Aorta (tissue), 5 donors: ENCODE results near the gene HS6ST2. TPM values are rescaled to one million over a fixed set of nuclear protein-coding genes. Genes with fewer than 3 reads are reported as not detected.

Experiments used
- ATAC-seq: fragments of 200-7000 bp; cut with Tn5 transposase; one replicate; pipeline ENCODE4 v1.9.1; 2022; ENCODE audit warnings: moderate library complexity; ENCODE audit not compliant: low FRiP score
- DNase-seq, 2 donors: peaks; one replicate each; pipeline ENCODE4 v3.0.0-alpha.2; 2020
- H3K27ac ChIP-seq, 2 donors: one replicate each; pipeline ENCODE4 v1.5.1; 2013; ENCODE audit warnings: low read length in 2 of 2, mild to moderate bottlenecking in 2 of 2, moderate library complexity in 2 of 2, control low read depth in 1 of 2, inconsistent platforms in 1 of 2, low read depth in 1 of 2
- H3K27me3 ChIP-seq, 2 donors: one replicate each; pipeline ENCODE4 v1.6.1; 2013; ENCODE audit warnings: control low read depth in 1 of 2, low read length in 1 of 2, mild to moderate bottlenecking in 1 of 2, moderate library complexity in 1 of 2; ENCODE audit not compliant: insufficient read depth in 2 of 2, control insufficient read depth in 1 of 2
- H3K36me3 ChIP-seq, 2 donors: one replicate each; pipeline ENCODE4 v1.6.1; 2013; ENCODE audit warnings: control low read depth in 1 of 2, low read length in 1 of 2, mild to moderate bottlenecking in 1 of 2; ENCODE audit not compliant: insufficient read depth in 2 of 2, control insufficient read depth in 1 of 2
- H3K4me1 ChIP-seq, 2 donors: one replicate each; pipeline ENCODE4 v1.6.1; 2013; ENCODE audit warnings: low read length in 2 of 2, control low read depth in 1 of 2, mild to moderate bottlenecking in 1 of 2, moderate library complexity in 1 of 2; ENCODE audit not compliant: insufficient read depth in 2 of 2, control insufficient read depth in 1 of 2
- H3K4me3 ChIP-seq, 2 donors: one replicate each; pipeline ENCODE4 v1.5.1; 2013; ENCODE audit warnings: low read length in 2 of 2, control low read depth in 1 of 2, mild to moderate bottlenecking in 1 of 2
- H3K9me3 ChIP-seq: one replicate; pipeline ENCODE4 v1.6.1; 2013; ENCODE audit warnings: mild to moderate bottlenecking, low read length; ENCODE audit not compliant: control insufficient read depth
- WGBS, 2 donors: extraction: QIAGEN DNeasy Blood & Tissue Kit; methylation state at CpG; one replicate each; pipeline ENCODE4 v1.1.7; 2013; 5-methylcytosine and 5-hydroxymethylcytosine counted together
- intact Hi-C, 2 donors: fragments of 100-400 bp; cut with DNase I; formaldehyde crosslinking; loops; one replicate each; pipeline versions ENCODE4 v1.14.2 to v1.15.0; 2022
- polyA plus RNA-seq, 2 donors: library from polyadenylated mRNA; stranded (reverse); fragments of 200-250 nt; gene quantifications; one replicate each; pipeline ENCODE4 v1.2.3, GENCODE V29; 2013
- total RNA-seq, 2 donors: library from RNA; stranded (reverse); fragmentation: NEBNext Ultra II Directional; extraction: Animal tissue kit (Norgen Biotek cat#: 25700); gene quantifications; one replicate each; pipeline ENCODE4 v1.2.1, GENCODE V29; 2021
- donor health status: healthy with polysubstance abuse.
- donor health status: Bipolar disorder and iron deficiency.
- donor health status: DM: no; HTN: no; CAD: no.
- donor health status: DM: no; HTN: no; CAD: no.
- donor health status: DM: yes; HTN: yes; CAD: no.

HS6ST2 gene
- total and polyA plus RNA-seq, 4 donors: 0.06 to 0.09 TPM; not detected in 2

GRCh38 chrX:132774010-132774714 is 184.3 kb downstream of the HS6ST2 start:
- H3K36me3 ChIP-seq: no peaks in the 10 kb centered on the region
- no peaks in the 10 kb centered on the region for H3K27me3 ChIP-seq
- DNase-seq (no peak), ATAC-seq (no peak)
- no peak overlapping the region for H3K27ac ChIP-seq
- H3K9me3 ChIP-seq: no peaks in the 10 kb centered on the region
- no peak overlapping the region for H3K4me3 ChIP-seq
- no peaks in the 10 kb centered on the region for H3K4me1 ChIP-seq
- WGBS, 2 donors: 44% methylated on average over 5 of the region's 5 CpGs
- intact Hi-C loops: no loop called here

- Histone ChIP-seq H3K9me3 (no peaks in the 10 kb centered on the region), H3K4me1 (no peaks in the 10 kb centered on the region), H3K27me3 (no peaks in the 10 kb centered on the region), H3K4me3 (no peak overlapping the region), H3K27ac (no peak overlapping the region), H3K36me3 (no peaks in the 10 kb centered on the region)
- WGBS, 2 donors: 79 to 90% methylated on average over 7 of the region's 7 CpGs
- no peak for DNase-seq
- ATAC-seq: no peak
- intact Hi-C loops: no loop called here
These were observed 188.8 kb downstream of the HS6ST2 start for GRCh38 chrX:132769609-132770008.

- intact Hi-C loops: no loop called here
- ATAC-seq (no peak), DNase-seq (no peak)
- 73 to 92% methylated on average over 1 of the region's 1 CpG for WGBS, 2 donors
- no peaks in the 10 kb centered on the region for H3K9me3 ChIP-seq
- no peaks in the 10 kb centered on the region for H3K27me3 ChIP-seq
- H3K4me3 ChIP-seq: no peak overlapping the region
- H3K36me3 ChIP-seq: no peaks in the 10 kb centered on the region
- no peak overlapping the region for H3K27ac ChIP-seq
- no peaks in the 10 kb centered on the region for H3K4me1 ChIP-seq
These were observed 192.0 kb downstream of the HS6ST2 start for GRCh38 chrX:132766452-132766851.

- intact Hi-C loops: no loop called here
- no peaks in the 10 kb centered on the region for H3K4me1 ChIP-seq
- H3K9me3 ChIP-seq: no peaks in the 10 kb centered on the region
- DNase-seq: no peak
- H3K36me3 ChIP-seq: no peaks in the 10 kb centered on the region
- no peaks in the 10 kb centered on the region for H3K27me3 ChIP-seq
- H3K27ac ChIP-seq: no peak overlapping the region
- 48 to 49% methylated on average over 3 of the region's 3 CpGs for WGBS, 2 donors
- ATAC-seq: no peak
- H3K4me3 ChIP-seq: no peak overlapping the region
These were observed 194.9 kb downstream of the HS6ST2 start for GRCh38 chrX:132763528-132763927.

- intact Hi-C loops: no loop called here
- Histone ChIP-seq H3K4me1 (no peaks in the 10 kb centered on the region), H3K4me3 (no peak overlapping the region), H3K9me3 (no peaks in the 10 kb centered on the region), H3K27ac (no peak overlapping the region), H3K27me3 (no peaks in the 10 kb centered on the region), H3K36me3 (no peaks in the 10 kb centered on the region)
- WGBS, 2 donors: 34 to 35% methylated on average over 4 of the region's 4 CpGs
- DNase-seq: no peak
- no peak for ATAC-seq
These were observed 199.7 kb downstream of the HS6ST2 start for GRCh38 chrX:132758759-132759158.

- ATAC-seq (no peak), DNase-seq (no peak)
- H3K27ac ChIP-seq: no peak overlapping the region
- WGBS, 2 donors: 48 to 56% methylated on average over 3 of the region's 3 CpGs
- H3K27me3 ChIP-seq: no peaks in the 10 kb centered on the region
- H3K36me3 ChIP-seq: no peaks in the 10 kb centered on the region
- H3K9me3 ChIP-seq: no peaks in the 10 kb centered on the region
- intact Hi-C loops: no loop called here
- H3K4me1 ChIP-seq: no peaks in the 10 kb centered on the region
- H3K4me3 ChIP-seq: no peak overlapping the region
These were observed 201.3 kb downstream of the HS6ST2 start for GRCh38 chrX:132757066-132757623.

GRCh38 chrX:132756439-132756838 is 202.0 kb downstream of the HS6ST2 start:
- ATAC-seq (no peak), DNase-seq (no peak)
- WGBS, 2 donors: 54 to 71% methylated on average over 4 of the region's 4 CpGs
- Histone ChIP-seq H3K27ac (no peak overlapping the region), H3K27me3 (no peaks in the 10 kb centered on the region), H3K9me3 (no peaks in the 10 kb centered on the region), H3K4me1 (no peaks in the 10 kb centered on the region), H3K36me3 (no peaks in the 10 kb centered on the region), H3K4me3 (no peak overlapping the region)
- intact Hi-C loops: no loop called here

- DNase-seq: no peak
- 48 to 76% methylated on average over 3 of the region's 3 CpGs for WGBS, 2 donors
- H3K36me3 ChIP-seq: no peaks in the 10 kb centered on the region
- no peak overlapping the region for H3K4me3 ChIP-seq
- no peak for ATAC-seq
- intact Hi-C loops: no loop called here
- no peaks in the 10 kb centered on the region for H3K9me3 ChIP-seq
- no peaks in the 10 kb centered on the region for H3K27me3 ChIP-seq
- H3K4me1 ChIP-seq: no peaks in the 10 kb centered on the region
- no peak overlapping the region for H3K27ac ChIP-seq
These were observed 207.3 kb downstream of the HS6ST2 start for GRCh38 chrX:132751063-132751690.
